ENCODE data around the gene ENTPD1.
"Not testable (repeated sequence)": the region's sequence is repeated elsewhere in the genome, so short reads cannot be mapped to it uniquely, and the experiment has no call there.

Gene ENTPD1

GRCh38 chr10:95798096-95798855, 42.3 kb downstream of the ENTPD1 start:
- H3K9ac ChIP-seq (ENCODE audit: low read length), result no peak overlapping the region
- no peaks in the 10 kb centered on the region for H3K27me3 ChIP-seq (replicated peaks; ENCODE audit: insufficient read depth, low read length)
- H3K9me3 ChIP-seq (replicated peaks; ENCODE audit: insufficient read depth, low read length), result no peaks in the 10 kb centered on the region
- no peaks in the 10 kb centered on the region for H3F3A ChIP-seq (ENCODE audit: insufficient read depth, low read length)
- no peaks in the 10 kb centered on the region for H3K4me1 ChIP-seq (ENCODE audit: low read length)
- H3K79me2 ChIP-seq (ENCODE audit: low read length), result no peaks in the 10 kb centered on the region
- H2AFZ ChIP-seq (ENCODE audit: low read length), result no peak overlapping the region
- H3K27ac ChIP-seq (ENCODE audit: low read length), result no peak overlapping the region
- TF ChIP-seq EZH2phosphoT487 (IDR thresholded peaks at IDR 0.05; ENCODE audit: low read length) (no peak), CTCF (IDR thresholded peaks at IDR 0.05; ENCODE audit: low read length) (no peak), EZH2 (optimal IDR thresholded peaks at IDR 0.05; ENCODE audit: low read depth, low read length) (no peak)
- H3K4me3 ChIP-seq (ENCODE audit: low read length), result no peak overlapping the region
- H4K20me1 ChIP-seq (ENCODE audit: insufficient read depth, low read length), result no peaks in the 10 kb centered on the region
- no peaks in the 10 kb centered on the region for H3K9me2 ChIP-seq (replicated peaks; ENCODE audit: insufficient read depth, low read length)
- no peak overlapping the region for H3K4me2 ChIP-seq (ENCODE audit: low read depth, low read length)
- no peak for DNase-seq
- H3K36me3 ChIP-seq (replicated peaks; ENCODE audit: insufficient read depth, low read length), result no peaks in the 10 kb centered on the region

GRCh38 chr10:95800286-95800685, 44.3 kb downstream of the ENTPD1 start:
- H3K4me2 ChIP-seq (ENCODE audit: low read depth, low read length); DNase-seq: not testable (repeated sequence)

GRCh38 chr10:95806687-95807380, 50.9 kb downstream of the ENTPD1 start:
- not testable (repeated sequence) for H3K36me3 ChIP-seq (replicated peaks; ENCODE audit: insufficient read depth, low read length); H3K4me3 ChIP-seq (ENCODE audit: low read length); H3K27ac ChIP-seq (ENCODE audit: low read length); H3K4me1 ChIP-seq (ENCODE audit: low read length); H2AFZ ChIP-seq (ENCODE audit: low read length); H3K9me2 ChIP-seq (replicated peaks; ENCODE audit: insufficient read depth, low read length); H3K79me2 ChIP-seq (ENCODE audit: low read length); H3K9ac ChIP-seq (ENCODE audit: low read length); H3K4me2 ChIP-seq (ENCODE audit: low read depth, low read length); H3K9me3 ChIP-seq (replicated peaks; ENCODE audit: insufficient read depth, low read length); H3F3A ChIP-seq (ENCODE audit: insufficient read depth, low read length); H3K27me3 ChIP-seq (replicated peaks; ENCODE audit: insufficient read depth, low read length); DNase-seq; H4K20me1 ChIP-seq (ENCODE audit: insufficient read depth, low read length)

More at GRCh38 chr10:95800286-95800685, 44.3 kb downstream of the ENTPD1 start:
- H3K9me2 ChIP-seq (replicated peaks; ENCODE audit: insufficient read depth, low read length); H3K79me2 ChIP-seq (ENCODE audit: low read length); H3K4me1 ChIP-seq (ENCODE audit: low read length); H3K36me3 ChIP-seq (replicated peaks; ENCODE audit: insufficient read depth, low read length); H3K27me3 ChIP-seq (replicated peaks; ENCODE audit: insufficient read depth, low read length); H3F3A ChIP-seq (ENCODE audit: insufficient read depth, low read length); H3K9me3 ChIP-seq (replicated peaks; ENCODE audit: insufficient read depth, low read length); H2AFZ ChIP-seq (ENCODE audit: low read length); H3K4me3 ChIP-seq (ENCODE audit: low read length); H3K9ac ChIP-seq (ENCODE audit: low read length); H4K20me1 ChIP-seq (ENCODE audit: insufficient read depth, low read length); H3K27ac ChIP-seq (ENCODE audit: low read length): not testable (repeated sequence)

- H3F3A ChIP-seq (ENCODE audit: insufficient read depth, low read length); H3K9me2 ChIP-seq (replicated peaks; ENCODE audit: insufficient read depth, low read length); DNase-seq; H3K27ac ChIP-seq (ENCODE audit: low read length); H3K4me3 ChIP-seq (ENCODE audit: low read length); H4K20me1 ChIP-seq (ENCODE audit: insufficient read depth, low read length); H3K4me1 ChIP-seq (ENCODE audit: low read length); H3K9me3 ChIP-seq (replicated peaks; ENCODE audit: insufficient read depth, low read length); H3K4me2 ChIP-seq (ENCODE audit: low read depth, low read length); H3K36me3 ChIP-seq (replicated peaks; ENCODE audit: insufficient read depth, low read length); H2AFZ ChIP-seq (ENCODE audit: low read length); H3K9ac ChIP-seq (ENCODE audit: low read length); H3K79me2 ChIP-seq (ENCODE audit: low read length); H3K27me3 ChIP-seq (replicated peaks; ENCODE audit: insufficient read depth, low read length): not testable (repeated sequence)
These were observed 52.8 kb downstream of the ENTPD1 start for GRCh38 chr10:95808705-95809308.

Measured in MM.1S (cell line).